WI38 (cell line): Measurements from ENCODE around the gene PRDM16.

ENCODE experiments used
- H3K4me3 ChIP-seq: 2 replicates; pipeline ENCODE4 v1.5.1; 2011; ENCODE audit warnings: low read depth, mild to moderate bottlenecking, control low read depth, low read length
- CTCF ChIP-seq: IDR thresholded peaks from 2 replicates; pipeline ENCODE4 v1.5.1; 2012; ENCODE audit warnings: low read depth, mild to moderate bottlenecking, control low read depth, low read length

The PRDM16 gene

GRCh38 chr1:3403388-3404231 is 334.6 kb downstream of the PRDM16 start:
- TF ChIP-seq CTCF = no peak
- H3K4me3 ChIP-seq = no peak overlapping the region

- TF ChIP-seq CTCF = no peak
- H3K4me3 ChIP-seq = no peak overlapping the region
Measured at GRCh38 chr1:3404301-3404700, 335.3 kb downstream of the PRDM16 start.

- TF ChIP-seq CTCF = no peak
- no peak overlapping the region for H3K4me3 ChIP-seq
Measured at GRCh38 chr1:3404801-3405200, 335.8 kb downstream of the PRDM16 start.

GRCh38 chr1:3405491-3405890 is 336.5 kb downstream of the PRDM16 start:
- no peak for TF ChIP-seq CTCF
- no peak overlapping the region for H3K4me3 ChIP-seq

- no peak for TF ChIP-seq CTCF
Measured at GRCh38 chr1:3405974-3406867, 337.2 kb downstream of the PRDM16 start.

GRCh38 chr1:3407021-3407420 is 338.0 kb downstream of the PRDM16 start:
- no peak for TF ChIP-seq CTCF

More at GRCh38 chr1:3405974-3406867, 337.2 kb downstream of the PRDM16 start:
- no peak overlapping the region for H3K4me3 ChIP-seq

GRCh38 chr1:3408751-3409266 is 339.8 kb downstream of the PRDM16 start:
- no peak for TF ChIP-seq CTCF
- H3K4me3 ChIP-seq = no peak overlapping the region

More at GRCh38 chr1:3407021-3407420, 338.0 kb downstream of the PRDM16 start:
- H3K4me3 ChIP-seq = no peak overlapping the region
